Stimulated activated CD8-positive, alpha-beta memory T cell treated with anti-CD3 and anti-CD28 coated beads, Interleukin-2, amount 100 ng/mL, for 1 hour (primary cell): ENCODE results near the gene THBS2.
"Not testable (repeated sequence)": the region's sequence is repeated elsewhere in the genome, so short reads cannot be mapped to it uniquely, and the experiment has no call there.

ENCODE experiments used
- DNase-seq, 2 donors: peaks; one replicate each; pipeline ENCODE4 v3.0.0-alpha.2; 2020; ENCODE audit warnings: low read depth in 2 of 2

Gene THBS2

DNA sequence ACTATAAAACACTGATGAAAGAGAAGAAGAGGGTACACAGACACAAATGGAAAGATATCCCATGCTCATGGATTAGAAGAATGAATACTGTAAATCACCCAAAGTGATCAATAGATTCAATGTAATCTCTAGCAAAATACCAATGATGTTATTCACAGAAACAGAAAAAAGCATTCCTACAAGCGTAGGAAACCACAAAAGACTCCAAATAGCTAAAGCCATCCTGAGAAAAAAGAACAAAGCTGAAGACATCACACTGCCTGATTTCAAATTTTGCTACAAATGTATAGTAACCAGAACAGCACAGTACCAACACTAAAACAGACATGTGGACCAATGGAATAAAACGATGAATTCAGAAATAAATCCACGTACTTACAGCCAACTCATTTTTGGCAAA, 43.0 kb downstream of the THBS2 start:
- no peak for DNase-seq

DNA sequence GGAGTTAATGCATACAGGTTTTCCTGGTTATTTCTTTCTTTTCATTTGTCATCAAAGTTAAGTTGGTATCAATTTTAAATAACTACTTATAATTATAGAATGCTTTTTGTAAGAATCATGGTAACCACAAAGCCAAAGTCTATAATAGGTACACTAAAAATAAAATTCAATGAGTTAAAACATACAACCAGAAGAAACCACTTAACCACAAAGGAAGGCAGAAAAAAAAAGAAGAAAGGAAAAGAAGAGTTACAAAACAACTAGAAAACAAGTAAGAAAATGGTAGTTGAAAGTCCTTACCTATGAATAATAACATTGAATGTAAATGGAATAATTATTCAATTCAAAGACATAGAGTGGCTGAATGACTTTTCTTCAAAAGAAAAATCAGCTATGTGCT, 45.6 kb downstream of the THBS2 start:
- DNase-seq: no peak

DNA sequence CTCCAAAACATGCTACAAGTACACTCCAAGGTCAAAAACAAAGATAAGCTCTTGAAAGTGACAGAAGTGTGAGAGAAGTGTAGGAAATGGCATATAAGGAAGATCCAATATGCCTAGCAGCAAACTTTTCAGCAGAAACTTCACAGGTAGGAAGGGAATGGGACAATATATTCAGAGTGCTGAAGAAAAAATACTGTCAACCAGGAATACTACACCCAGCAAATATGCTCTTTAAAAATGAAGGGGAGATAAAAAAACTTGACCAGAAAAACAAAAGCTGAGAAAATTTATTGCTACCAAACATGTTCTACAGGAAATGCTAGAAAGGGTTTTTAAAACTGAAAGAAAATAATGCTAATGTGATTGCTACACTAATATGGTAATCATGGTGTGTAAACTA, 46.2 kb downstream of the THBS2 start:
- no peak for DNase-seq

DNA sequence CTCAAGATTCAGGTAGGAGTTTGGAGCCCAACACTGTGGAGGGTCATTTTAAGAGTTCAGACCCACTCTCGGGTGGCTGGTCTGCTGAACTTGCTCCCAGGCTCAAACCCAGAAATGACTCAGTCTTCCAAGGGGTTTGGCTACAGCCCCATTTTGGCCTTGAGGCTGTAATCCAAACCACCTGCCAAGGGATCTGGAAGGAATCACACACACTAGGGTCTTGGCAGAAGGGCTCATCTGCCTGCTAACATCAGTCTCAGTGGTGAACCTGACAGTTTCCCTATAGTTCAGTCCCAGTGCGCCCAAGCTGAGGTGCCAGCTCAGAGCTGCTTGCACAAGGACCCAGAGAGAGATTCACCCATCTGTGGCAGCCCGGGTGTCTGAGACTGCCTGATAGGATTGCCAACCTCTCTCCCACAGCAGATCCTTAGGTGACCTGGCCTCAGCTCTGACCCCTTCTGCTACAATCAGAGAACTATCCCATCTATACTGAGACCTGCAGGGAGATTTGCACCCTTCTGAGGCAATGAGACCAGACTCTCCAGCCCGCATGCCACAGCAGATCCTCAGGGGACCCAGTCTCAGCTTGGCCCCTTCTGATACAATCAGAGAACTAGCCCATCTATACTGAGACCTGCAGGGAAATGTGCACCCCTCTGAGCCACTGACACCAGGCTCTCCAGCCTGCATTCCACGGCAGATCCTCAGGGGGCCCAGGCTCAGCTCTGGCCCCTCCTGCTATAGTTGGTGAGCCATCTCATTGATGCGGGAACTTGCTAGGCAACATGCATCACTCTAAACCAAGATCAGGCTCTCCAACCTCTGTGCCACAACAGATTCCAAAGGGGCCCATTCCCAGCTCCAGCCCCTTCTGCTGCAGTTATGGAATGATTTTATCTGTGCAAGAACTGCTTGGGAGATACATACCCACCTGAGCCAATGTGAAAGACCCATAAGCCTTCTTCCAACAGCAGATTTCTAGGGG, 48.2 kb downstream of the THBS2 start:
- DNase-seq: no peak

DNA sequence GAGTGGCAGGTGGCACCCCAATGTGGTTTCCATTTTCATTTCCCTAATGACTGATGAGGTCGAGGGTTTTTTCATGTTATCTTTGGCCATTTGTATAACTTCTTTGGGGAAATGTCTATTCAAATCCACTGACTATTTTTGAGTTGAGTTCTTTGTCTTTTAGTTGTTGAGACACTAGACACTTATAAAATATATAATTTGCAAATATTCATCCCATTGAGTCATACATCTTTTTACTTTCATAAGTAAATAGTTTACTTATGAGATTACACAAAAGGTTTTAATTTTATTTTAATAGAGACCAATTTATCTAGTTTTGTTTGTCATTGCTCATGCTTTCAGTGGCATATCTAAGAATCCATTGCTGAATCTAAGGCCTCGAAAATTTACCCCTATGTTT, 49.5 kb downstream of the THBS2 start:
- DNase-seq: no peak

DNA sequence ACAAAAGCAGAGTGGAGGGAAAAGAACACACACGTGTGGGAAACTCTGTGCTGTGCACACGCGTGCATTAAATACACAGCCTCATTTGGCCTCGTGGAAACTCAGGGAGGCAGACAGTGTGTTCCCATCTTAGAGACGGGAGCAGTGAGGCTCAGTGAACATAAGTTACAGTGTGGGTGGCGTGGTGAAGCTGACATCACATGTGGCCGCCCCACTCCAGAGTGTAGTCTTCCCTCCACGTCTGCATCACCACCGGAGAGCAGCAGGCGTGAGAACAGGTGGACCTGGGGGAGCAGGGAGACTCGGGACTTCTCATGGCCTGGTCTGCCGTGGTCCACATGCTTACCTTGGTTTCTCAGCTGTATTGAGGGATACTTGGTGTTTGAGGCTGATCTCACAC, 51.7 kb downstream of the THBS2 start:
- no peak for DNase-seq

DNA sequence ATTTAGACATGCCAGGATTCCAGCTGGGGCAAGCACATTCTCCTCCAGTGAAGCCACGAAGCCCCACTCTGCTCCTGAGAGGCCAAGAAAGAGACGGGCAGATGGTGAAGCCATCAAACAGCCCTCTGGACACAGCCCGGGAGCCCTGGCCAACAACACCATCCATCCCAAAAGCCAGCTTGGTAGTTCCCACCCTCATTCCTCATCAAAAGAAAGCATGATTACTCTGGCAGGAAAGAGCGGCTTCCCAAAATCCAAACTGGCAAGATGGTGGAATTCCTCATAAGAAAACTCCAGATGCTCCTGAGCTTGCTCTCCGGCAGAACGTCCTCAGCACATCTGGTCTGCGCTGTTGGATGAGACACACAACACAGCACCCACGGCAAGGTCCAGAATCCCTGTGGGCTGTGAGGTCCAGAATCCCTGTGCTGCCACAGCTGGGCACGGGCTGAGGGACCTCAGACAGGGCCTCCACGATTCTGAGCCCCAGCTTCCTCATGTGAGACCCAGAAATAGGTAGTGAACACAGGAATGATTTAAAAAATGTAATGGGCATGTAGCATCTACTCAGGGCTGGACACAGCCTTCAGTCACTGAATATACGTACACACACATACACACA, 52.6 kb downstream of the THBS2 start:
- no peak for DNase-seq

DNA sequence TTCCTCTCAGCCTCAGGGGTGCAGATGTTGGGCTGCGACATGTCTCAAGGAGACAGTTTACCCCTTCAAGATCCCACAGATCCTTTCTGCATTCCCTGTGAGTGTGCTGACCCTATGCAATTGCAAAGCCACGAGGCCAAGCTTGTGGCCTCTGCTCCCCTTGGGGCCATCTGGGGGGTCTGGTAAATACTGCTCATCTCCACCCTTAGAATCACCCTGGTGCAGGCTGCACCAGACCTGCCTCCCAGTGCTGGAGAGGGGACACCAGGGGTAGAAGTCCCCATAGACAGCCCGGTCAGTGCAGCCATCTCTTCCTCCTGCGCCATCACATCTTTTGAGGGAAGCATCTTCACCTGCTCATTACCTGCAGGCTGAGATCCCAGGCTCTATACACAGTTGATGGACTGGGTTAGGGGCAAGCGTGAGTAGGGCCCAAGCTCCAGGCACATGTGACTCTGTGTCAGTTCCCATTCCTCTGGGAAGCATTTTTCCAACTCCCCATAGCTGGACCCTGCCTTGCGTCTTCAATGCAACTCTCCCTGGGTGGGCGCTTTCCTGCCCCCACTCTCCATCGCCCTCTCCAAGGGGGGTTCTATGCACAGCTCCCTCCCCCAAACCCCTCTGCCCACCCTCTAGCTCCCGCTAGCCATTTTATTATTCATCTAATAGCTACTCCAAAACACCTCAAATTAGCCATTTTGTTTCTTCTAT, 53.9 kb downstream of the THBS2 start:
- DNase-seq: no peak

DNA sequence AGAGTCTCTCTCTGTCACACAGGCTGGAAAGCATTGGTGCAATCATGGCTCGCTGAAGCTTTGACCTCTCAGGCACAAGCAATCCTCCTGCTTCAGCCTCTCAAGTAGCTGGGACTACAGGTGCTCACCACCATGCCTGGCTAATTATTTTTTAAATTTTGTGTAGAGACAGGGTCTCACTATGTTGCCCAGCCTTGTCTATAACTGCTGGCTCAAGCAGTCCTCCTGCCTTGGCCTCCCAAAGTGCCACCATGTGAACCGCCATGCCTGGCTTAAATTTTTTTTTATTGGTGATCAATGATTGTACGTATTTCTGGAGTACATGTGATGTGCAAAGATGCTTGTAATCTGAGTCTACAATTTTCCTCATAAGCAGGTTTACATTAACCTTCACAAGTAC, 54.8 kb downstream of the THBS2 start:
- DNase-seq: no peak

DNA sequence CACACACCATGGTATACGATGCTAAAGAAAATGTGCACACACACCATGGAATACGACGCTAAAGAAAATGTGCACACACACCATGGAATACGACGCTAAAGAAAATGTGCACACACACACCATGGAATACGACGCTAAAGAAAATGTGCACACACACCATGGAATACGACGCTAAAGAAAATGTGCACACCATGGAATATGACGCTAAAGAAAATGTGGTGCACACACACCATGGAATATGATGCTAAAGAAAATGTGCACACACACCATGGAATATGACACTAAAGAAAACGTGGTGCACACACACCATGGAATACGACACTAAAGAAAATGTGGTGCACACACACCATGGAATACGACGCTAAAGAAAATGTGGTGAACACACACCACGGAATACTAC, 55.7 kb downstream of the THBS2 start:
- not testable (repeated sequence) for DNase-seq

DNA sequence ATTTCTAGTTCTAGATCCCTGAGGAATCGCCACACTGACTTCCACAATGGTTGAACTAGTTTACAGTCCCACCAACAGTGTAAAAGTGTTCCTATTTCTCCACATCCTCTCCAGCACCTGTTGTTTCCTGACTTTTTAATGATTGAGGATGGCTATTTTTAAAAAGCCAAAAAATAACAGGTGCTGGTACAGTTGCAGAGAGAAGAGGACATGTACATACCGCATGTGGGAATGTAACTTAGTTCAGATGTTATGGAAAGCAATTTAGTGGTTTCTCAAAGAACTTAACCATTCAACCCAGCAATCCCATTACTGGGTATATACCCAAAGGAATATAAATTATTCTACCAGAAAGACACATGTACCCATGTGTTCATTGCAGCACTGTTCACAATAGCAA, 57.4 kb downstream of the THBS2 start:
- DNase-seq: not testable (repeated sequence)

DNA sequence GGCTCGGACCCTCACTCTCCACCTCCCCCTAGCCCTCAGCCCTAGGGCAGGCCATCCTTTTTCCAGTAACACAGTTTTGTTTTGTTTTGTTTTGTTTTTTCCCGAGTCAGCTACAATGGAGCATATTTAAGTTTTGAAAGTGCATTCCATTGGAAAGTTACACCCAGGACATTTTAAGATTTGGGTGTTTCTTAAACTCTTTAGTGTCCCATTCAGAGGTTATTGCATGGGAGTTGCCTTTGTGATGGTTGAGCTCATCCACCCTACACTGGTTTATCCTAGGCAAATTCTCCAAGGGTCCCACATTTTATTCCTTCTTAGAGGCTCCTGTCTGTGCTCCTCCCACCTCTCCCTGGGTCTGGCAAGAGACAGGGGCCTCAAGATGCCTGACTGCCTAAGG, 58.9 kb downstream of the THBS2 start:
- DNase-seq: no peak

DNA sequence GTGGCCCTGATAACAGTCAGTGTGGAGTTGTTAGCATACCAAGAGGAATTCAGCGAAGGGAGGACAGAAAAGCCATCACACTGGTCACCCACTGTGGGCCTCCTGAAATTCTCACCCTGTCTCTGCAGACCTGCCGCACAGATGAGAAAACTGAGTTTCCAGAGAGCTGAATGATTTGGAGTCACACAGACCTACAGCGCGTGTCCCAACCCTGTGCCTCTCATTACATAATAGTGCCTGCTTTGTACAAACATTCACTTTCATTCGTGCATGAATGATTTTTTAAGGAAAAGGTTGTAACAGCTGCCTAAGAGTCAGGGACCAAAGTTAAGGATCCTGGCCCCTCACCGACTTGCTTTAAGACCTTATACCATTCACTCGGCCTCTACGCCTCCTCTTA, 62.7 kb downstream of the THBS2 start:
- DNase-seq: no peak

DNA sequence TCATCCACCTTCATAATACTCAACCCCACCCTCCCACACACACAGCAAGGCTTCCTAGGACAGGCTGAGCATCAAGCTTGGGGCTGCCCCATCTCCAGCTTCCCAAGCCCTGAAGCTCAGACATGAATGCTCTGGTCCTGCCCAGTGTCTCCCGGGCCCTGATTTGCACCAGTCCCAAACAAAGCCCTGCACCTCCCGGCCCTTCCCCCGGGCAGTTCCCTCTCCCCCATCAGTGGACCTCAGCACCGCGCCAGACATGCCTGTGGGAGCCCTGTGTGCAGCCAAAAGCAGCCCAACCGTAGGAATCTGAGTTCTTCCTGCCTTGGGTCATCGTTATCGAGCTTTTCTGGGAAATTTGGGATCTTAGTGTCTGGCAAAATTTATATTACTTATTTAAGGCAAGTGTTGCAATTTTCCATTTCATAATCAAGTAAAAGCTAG, 63.5 kb downstream of the THBS2 start:
- DNase-seq: no peak

DNA sequence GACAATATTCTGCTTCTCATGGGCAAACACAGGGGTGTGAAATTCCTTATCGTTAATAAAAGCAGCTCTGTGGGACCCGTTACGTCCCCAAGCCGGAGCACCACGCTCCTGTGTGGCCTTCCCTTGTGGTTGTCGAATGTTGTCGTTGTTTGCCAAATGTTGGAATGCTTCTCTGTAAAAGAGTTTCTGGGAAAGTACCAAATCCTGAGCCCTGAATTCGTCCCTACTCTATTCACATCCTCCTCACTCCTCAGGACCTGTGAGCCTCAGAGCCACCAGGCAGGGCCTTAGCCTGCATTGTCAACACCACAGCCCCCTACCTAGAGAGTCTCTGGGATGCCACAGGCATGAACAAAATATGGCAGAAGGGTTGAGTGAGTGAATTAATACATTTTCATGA, 64.0 kb downstream of the THBS2 start:
- no peak for DNase-seq

DNA sequence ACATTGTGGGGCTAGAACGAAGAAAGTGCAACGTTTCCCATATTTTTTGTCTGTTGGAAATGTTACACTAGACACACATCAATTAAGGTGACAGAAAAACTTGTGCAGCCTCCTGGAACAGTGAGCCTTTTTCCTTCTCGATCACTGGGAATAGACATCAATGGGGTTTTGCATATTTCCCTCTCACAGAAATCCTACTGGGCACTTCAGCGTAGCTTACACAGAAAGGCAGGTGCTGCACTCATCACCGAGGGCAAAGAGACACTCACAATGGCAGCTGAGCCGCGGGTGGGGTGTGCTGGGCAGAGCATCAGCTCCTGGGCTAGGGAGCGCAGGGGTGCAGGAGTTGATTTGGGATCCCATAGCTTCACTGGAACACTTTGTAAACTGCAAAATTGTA, 64.5 kb downstream of the THBS2 start:
- DNase-seq: no peak

DNA sequence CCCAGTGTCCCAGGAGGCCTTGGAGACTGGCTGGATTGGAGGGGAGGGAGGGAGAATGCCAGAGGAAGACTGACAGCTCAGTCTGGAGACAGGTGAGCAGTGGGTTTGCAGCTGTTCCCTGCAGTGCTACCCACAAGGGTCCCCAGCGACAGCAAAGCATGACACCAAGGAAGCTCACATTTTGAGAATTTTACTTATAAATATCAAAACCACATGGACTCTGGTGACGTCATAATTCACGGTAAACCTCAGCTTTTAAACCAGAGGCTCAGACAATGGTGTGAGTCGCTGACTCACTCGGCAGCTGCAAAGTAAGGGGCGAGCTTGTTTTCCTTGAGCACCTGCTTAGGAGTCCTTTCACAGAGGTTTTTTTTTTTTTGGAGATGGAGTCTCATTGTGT, 65.2 kb downstream of the THBS2 start:
- no peak for DNase-seq

DNA sequence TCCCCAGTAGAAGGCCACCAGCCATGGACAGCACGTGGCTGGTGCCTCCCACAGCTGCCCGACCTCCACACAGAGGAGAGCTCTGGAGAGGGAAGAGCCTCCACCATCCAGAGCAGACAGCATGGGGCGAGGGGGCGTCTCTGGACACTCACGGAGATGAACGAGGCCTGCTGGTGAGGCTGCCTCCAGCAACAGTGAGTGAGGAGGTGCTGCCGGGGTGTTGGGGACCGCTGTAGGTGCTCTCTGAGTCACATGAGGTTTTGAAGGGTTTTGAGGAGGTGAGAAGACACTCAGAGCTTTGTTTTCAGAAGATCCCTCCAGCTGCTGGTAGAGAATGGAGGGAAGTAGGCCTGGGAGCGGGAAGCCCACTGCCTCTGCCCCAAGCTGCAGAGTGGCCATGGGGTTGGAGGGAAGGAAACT, 65.6 kb downstream of the THBS2 start:
- no peak for DNase-seq

DNA sequence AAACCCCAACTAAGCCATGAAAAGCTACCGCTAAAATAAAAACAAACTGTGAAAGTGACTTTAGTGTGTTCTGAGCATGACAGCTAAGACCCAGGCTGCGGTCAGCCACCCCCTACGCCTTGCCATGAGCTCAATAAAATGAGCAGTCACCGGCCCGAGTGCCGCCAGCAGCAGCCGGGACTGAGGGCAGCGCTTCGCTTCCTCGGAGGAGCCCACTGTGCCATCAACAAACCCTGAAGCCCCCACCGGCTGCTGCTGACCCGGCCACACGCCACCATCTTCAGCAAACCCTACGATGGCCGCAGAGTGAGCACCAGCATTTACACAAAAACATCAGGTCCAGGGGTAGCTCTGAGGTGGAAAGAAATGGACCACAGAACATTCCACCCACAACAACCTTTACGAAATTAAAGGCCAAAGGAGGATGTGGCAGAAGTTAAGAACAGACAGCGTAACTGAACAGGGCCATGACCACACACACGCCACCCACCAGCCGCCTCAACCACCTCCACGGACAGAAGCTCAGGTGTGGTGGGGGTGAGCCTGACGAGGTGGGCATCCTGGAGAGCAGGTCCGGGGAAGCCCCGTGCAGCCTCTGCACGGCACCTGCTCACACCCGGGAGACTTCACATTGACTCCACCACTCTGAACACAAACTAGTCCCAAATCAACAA, 67.0 kb downstream of the THBS2 start:
- DNase-seq: no peak

DNA sequence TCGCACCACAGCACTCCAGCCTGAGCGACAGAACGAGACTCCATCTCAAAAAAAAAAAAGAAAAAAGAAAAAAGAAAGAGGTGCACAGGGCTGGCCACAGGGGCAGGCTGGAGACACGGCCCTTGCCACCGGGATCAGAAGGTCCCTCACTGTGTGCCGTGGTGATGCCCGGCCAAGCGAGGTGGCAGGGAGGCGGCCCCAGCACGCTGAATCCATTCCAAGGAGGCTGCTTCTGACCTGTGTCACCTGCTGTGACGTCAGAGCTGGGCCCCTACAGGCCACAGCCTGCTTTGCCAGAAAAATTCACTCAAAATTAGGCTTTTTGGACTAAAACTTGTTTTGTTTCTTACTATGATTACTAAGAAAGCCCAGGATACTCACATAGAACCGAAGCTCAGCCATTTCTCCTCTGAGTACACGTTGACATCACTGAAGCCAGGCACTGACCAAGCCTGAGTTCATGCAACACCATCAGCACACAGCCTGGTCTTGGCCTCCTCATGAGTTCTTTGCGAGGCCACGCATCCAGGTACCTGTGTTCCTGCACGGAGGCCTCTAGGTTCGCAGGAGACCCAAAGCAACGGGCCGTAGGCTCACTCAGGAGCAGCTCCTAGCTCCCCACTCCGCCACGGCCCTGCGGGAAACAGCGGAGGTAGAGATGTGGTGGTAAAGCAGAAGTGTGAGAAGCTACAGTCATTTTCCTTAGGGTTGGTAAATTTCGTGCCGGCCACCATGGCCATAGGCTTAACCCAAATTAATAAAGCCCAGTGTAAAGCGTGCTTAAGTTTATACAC, 67.8 kb downstream of the THBS2 start:
- no peak for DNase-seq

DNA sequence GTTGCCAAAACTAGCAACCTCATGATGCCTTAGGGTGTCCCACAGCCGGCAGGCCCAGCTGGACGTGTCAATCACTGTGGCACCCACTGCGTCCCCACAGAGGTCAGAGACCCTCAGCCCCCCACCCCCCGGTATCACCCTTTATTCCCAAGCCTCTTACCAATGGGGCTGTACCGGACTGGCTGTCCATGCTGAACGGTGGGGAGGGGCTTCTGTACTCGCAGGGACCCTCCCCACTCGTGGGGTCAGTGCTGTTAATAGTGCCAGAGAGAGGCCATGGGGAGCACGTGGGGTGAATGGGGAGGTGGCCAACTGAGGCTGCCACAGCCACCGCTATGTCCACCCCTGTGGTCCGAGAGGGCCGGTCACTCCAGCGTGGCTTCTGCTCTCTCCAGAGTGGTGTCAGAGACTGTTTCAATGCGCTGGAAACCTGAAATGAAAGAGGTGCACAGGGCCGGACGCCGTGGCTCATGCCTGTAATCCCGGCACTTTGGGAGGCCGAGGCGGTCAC, 68.6 kb downstream of the THBS2 start:
- DNase-seq: no peak
